OCI-LY7 (cell line): ENCODE data around the gene ZCCHC14. TPM values are rescaled to one million over a fixed set of nuclear protein-coding genes. Genes with fewer than 3 reads are reported as not detected.

Source experiments
- BruUV-seq: library from RNA; stranded (reverse); fragments of 400-500 nt; replicated peaks from 2 replicates; lab custom pipeline; 2021; lab: Mats Ljungman, UMichigan
- CTCF ChIA-PET: fragments of 300-600 bp; sonication (Branson Sonifier 250); formaldehyde crosslinking; loops from one replicate; lab custom pipeline; 2022; ENCODE audit warnings: antibody characterized with exemption; ENCODE audit not compliant: unreplicated experiment; lab: Charles Lee
- POLR2A ChIA-PET: fragments of 300-600 bp; sonication (Branson Sonifier 250); formaldehyde crosslinking; loops from one replicate; lab custom pipeline; 2022; ENCODE audit warnings: antibody characterized with exemption; lab: Charles Lee
- DNase-seq: peaks from one replicate; pipeline ENCODE4 v3.0.0-alpha.2; 2015; ENCODE audit warnings: low spot score
- H2AFZ ChIP-seq: fragments of 200-600 bp; sonication (generic), shearing (Covaris generic); 2 replicates; pipeline ENCODE4 v1.6.1; 2014; ENCODE audit warnings: mild to moderate bottlenecking, antibody characterized with exemption, low read length, moderate library complexity
- H3K27ac ChIP-seq: fragments of 200-600 bp; sonication (generic); 2 replicates; pipeline ENCODE4 v1.5.1; 2014; ENCODE audit warnings: mixed run types, low read depth, mild to moderate bottlenecking, moderate library complexity, low read length, inconsistent platforms; ENCODE audit not compliant: poor library complexity, severe bottlenecking
- H3K36me3 ChIP-seq: fragments of 200-600 bp; sonication (generic); 2 replicates; pipeline ENCODE4 v1.6.1; 2014; ENCODE audit warnings: mild to moderate bottlenecking, antibody characterized with exemption, low read length, moderate library complexity, mixed read lengths; ENCODE audit not compliant: insufficient read depth
- H3K4me1 ChIP-seq: fragments of 200-600 bp; sonication (generic); 2 replicates; pipeline ENCODE4 v1.5.1; 2014; ENCODE audit warnings: mild to moderate bottlenecking, low read length; ENCODE audit not compliant: insufficient read depth, poor library complexity, severe bottlenecking
- H3K4me2 ChIP-seq: fragments of 200-600 bp; sonication (generic); 2 replicates; pipeline ENCODE4 v1.6.1; 2014; ENCODE audit warnings: mild to moderate bottlenecking, low read length
- H3K4me3 ChIP-seq: fragments of 200-600 bp; sonication (generic); 2 replicates; pipeline ENCODE4 v1.5.1; 2014; ENCODE audit warnings: mild to moderate bottlenecking, low read depth, low read length; ENCODE audit not compliant: poor library complexity, severe bottlenecking
- H3K79me2 ChIP-seq: fragments of 200-600 bp; sonication (generic); 2 replicates; pipeline ENCODE4 v1.6.1; 2016; ENCODE audit warnings: low read depth, mild to moderate bottlenecking, low read length, moderate library complexity, mixed read lengths; ENCODE audit not compliant: insufficient read depth
- H3K9me2 ChIP-seq: fragments of 200-600 bp; sonication (generic); 2 replicates; pipeline ENCODE4 v1.6.1; 2016; ENCODE audit warnings: mild to moderate bottlenecking, low read length, mixed read lengths; ENCODE audit not compliant: insufficient read depth
- H3K9me3 ChIP-seq: fragments of 200-600 bp; sonication (generic); 2 replicates; pipeline ENCODE4 v1.6.1; 2014; ENCODE audit warnings: mild to moderate bottlenecking, mixed run types, low read length, mixed read lengths
- H4K20me1 ChIP-seq: fragments of 200-600 bp; sonication (generic); 2 replicates; pipeline ENCODE4 v1.6.1; 2014; ENCODE audit warnings: mild to moderate bottlenecking, antibody characterized with exemption, low read length, moderate library complexity, mixed read lengths; ENCODE audit not compliant: insufficient read depth
- CTCF ChIP-seq: fragments of 200-600 bp; sonication (generic); conservative IDR thresholded peaks from 2 replicates; pipeline ENCODE4 v1.5.1; 2014; ENCODE audit warnings: mild to moderate bottlenecking, antibody characterized with exemption, low read length, moderate library complexity, mixed read lengths
- EZH2phosphoT487 ChIP-seq: fragments of 200-600 bp; sonication (generic); IDR thresholded peaks from 2 replicates; pipeline ENCODE4 v1.6.1; 2018; ENCODE audit warnings: low read depth, borderline replicate concordance, mild to moderate bottlenecking, mixed run types, antibody characterized with exemption, low read length, moderate library complexity, mixed read lengths
- intact Hi-C: fragments of 100-400 bp; cut with micrococcal nuclease; formaldehyde crosslinking; loops from one replicate; pipeline ENCODE4 v1.10.0; 2022; ENCODE audit not compliant: unreplicated experiment
- total RNA-seq, 2 experiments: library from RNA; depleted of rRNA in 1 of 2; stranded (reverse); fragments of >200 nt in 1 of 2; shearing (Covaris generic) in 1 of 2; gene quantifications; 2 replicates each; pipeline ENCODE4 v1.2.3, GENCODE V29; 2014 to 2022

ZCCHC14 gene
- total RNA-seq, 2 experiments from 2014 or later, result 8.5 to 17.1 TPM

- no peak overlapping the region for H3K4me2 ChIP-seq
- intact Hi-C loops, result no loop called here
- H3K4me1 ChIP-seq, result peaks cover 24% of the 10 kb centered on the region
- H3K9me2 ChIP-seq, result no peaks in the 10 kb centered on the region
- H3K27ac ChIP-seq, result no peak overlapping the region
- BruUV-seq, result no TSS peak
- no peaks in the 10 kb centered on the region for H3K9me3 ChIP-seq
- H3K79me2 ChIP-seq, result peaks cover 25% of the 10 kb centered on the region; the same call in 1 of the 2 replicates
- no peaks in the 10 kb centered on the region for H4K20me1 ChIP-seq
- H2AFZ ChIP-seq, result no peak overlapping the region
- ChIA-PET POLR2A (interaction anchor here (1.0 kb wide), 1 partner anchor 25 kb away, joined by 4 read pairs; no protein-coding TSS in a partner anchor), CTCF (no interaction called here)
- H3K4me3 ChIP-seq, result no peak overlapping the region
- DNase-seq, result no peak
- no peak for TF ChIP-seq EZH2phosphoT487
- TF ChIP-seq CTCF, result no peak
- H3K36me3 ChIP-seq, result peaks cover 16% of the 10 kb centered on the region; the same call in 1 of the 2 replicates
Observed at GRCh38 chr16:87369796-87370719, 122.8 kb downstream of the ZCCHC14 start.

GRCh38 chr16:87369117-87369765, 123.6 kb downstream of the ZCCHC14 start:
- DNase-seq, result no peak
- no peaks in the 10 kb centered on the region for H4K20me1 ChIP-seq

More at GRCh38 chr16:87369117-87369765, 123.6 kb downstream of the ZCCHC14 start:
- Histone ChIP-seq H3K9me2 (no peaks in the 10 kb centered on the region), H3K4me2 (no peak overlapping the region), H3K4me1 (peaks cover 24% of the 10 kb centered on the region), H3K79me2 (peaks cover 18% of the 10 kb centered on the region; the same call in 1 of the 2 replicates), H2AFZ (no peak overlapping the region), H3K27ac (no peak overlapping the region), H3K9me3 (no peaks in the 10 kb centered on the region), H3K36me3 (peaks cover 12% of the 10 kb centered on the region; the same call in 1 of the 2 replicates), H3K4me3 (no peak overlapping the region)
- POLR2A ChIA-PET, result interaction anchor here (0.7 to 1.0 kb wide), 2 partner anchors 25 to 581 kb away, joined by 3 to 4 read pairs; no protein-coding TSS in a partner anchor
- CTCF ChIA-PET, result no interaction called here
- intact Hi-C loops, result no loop called here
- BruUV-seq, result no TSS peak
- TF ChIP-seq EZH2phosphoT487, result no peak
- TF ChIP-seq CTCF, result no peak
